ENCODE results near the gene TIMD4.
"Not testable (repeated sequence)": the region's sequence is repeated elsewhere in the genome, so short reads cannot be mapped to it uniquely, and the experiment has no call there.

TIMD4 gene

GRCh38 chr5:156963125-156963524 is at the start of gene TIMD4:
Gene TIMD4, minus strand, starts transcription at chr5:156963226. Its CDS starts 28 bp downstream, at chr5:156963198.
- DNase-seq: no peak

GRCh38 chr5:157006262-157006661 is 43.2 kb upstream of the TIMD4 start:
- DNase-seq: no peak

GRCh38 chr5:157004893-157005551 is 42.0 kb upstream of the TIMD4 start:
- no peak for DNase-seq

GRCh38 chr5:156991714-156992113 is 28.7 kb upstream of the TIMD4 start:
- DNase-seq: no peak

- DNase-seq: no peak
Measured at GRCh38 chr5:156984064-156984463, 21.0 kb upstream of the TIMD4 start.

GRCh38 chr5:156981481-156981880 is 18.5 kb upstream of the TIMD4 start:
- no peak for DNase-seq

GRCh38 chr5:156974328-156974727 is 11.3 kb upstream of the TIMD4 start:
- no peak for DNase-seq

- no peak for DNase-seq
Measured at GRCh38 chr5:156971848-156972525, 9.0 kb upstream of the TIMD4 start.

GRCh38 chr5:156971415-156971814 is 8.4 kb upstream of the TIMD4 start:
- no peak for DNase-seq

GRCh38 chr5:156967386-156967785 is 4.4 kb upstream of the TIMD4 start:
- not testable (repeated sequence) for DNase-seq

- DNase-seq: no peak
Measured at GRCh38 chr5:156956321-156956720, 6.7 kb downstream of the TIMD4 start.

GRCh38 chr5:156951359-156951758 is 11.7 kb downstream of the TIMD4 start:
- no peak for DNase-seq

- no peak for DNase-seq
Measured at GRCh38 chr5:156950716-156951115, 12.3 kb downstream of the TIMD4 start.

GRCh38 chr5:156949424-156949823 is 13.6 kb downstream of the TIMD4 start:
- no peak for DNase-seq

GRCh38 chr5:156947925-156948324 is 15.1 kb downstream of the TIMD4 start:
- DNase-seq: no peak

- no peak for DNase-seq
Measured at GRCh38 chr5:156942064-156942463, 21.0 kb downstream of the TIMD4 start.

- not testable (repeated sequence) for DNase-seq
Measured at GRCh38 chr5:156940462-156940861, 22.6 kb downstream of the TIMD4 start.

GRCh38 chr5:156936972-156937371 is 26.1 kb downstream of the TIMD4 start:
- no peak for DNase-seq

GRCh38 chr5:156934450-156935211 is 28.4 kb downstream of the TIMD4 start:
- peak in 1 of 2 experiments; percentile 42 for DNase-seq

- no peak for DNase-seq
Measured at GRCh38 chr5:156929366-156929948, 33.6 kb downstream of the TIMD4 start.

- no peak for DNase-seq
Measured at GRCh38 chr5:156927545-156927944, 35.5 kb downstream of the TIMD4 start.

GRCh38 chr5:156925767-156926166 is 37.3 kb downstream of the TIMD4 start:
- not testable (repeated sequence) for DNase-seq

- no peak for DNase-seq
Measured at GRCh38 chr5:156922207-156922792, 40.7 kb downstream of the TIMD4 start.
